Activated naive CD8-positive, alpha-beta T cell treated with anti-CD3 and anti-CD28 coated beads for 36 hours (primary cell): ENCODE data around the gene GNLY. TPM values are rescaled to one million over a fixed set of nuclear protein-coding genes. Genes with fewer than 3 reads are reported as not detected.
"Not testable (repeated sequence)": the region's sequence is repeated elsewhere in the genome, so short reads cannot be mapped to it uniquely, and the experiment has no call there.

Experiments used
- DNase-seq: peaks from one replicate; pipeline ENCODE4 v3.0.0; 2021
- H3K27ac Mint-ChIP-seq: one replicate; pipeline ENCODE4 v1.8.0; 2022; ENCODE audit warnings: mild to moderate bottlenecking, moderate library complexity, mixed read lengths
- H3K27me3 Mint-ChIP-seq: one replicate; pipeline ENCODE4 v1.8.0; 2022; ENCODE audit warnings: mild to moderate bottlenecking, mixed read lengths
- H3K36me3 Mint-ChIP-seq: one replicate; pipeline ENCODE4 v1.8.0; 2021; ENCODE audit warnings: mild to moderate bottlenecking, mixed read lengths
- H3K4me1 Mint-ChIP-seq: one replicate; pipeline ENCODE4 v1.8.0; 2021; ENCODE audit warnings: mixed read lengths
- H3K4me3 Mint-ChIP-seq: one replicate; pipeline ENCODE4 v1.8.0; 2022; ENCODE audit warnings: mild to moderate bottlenecking, moderate library complexity, mixed read lengths
- H3K9me3 Mint-ChIP-seq: one replicate; pipeline ENCODE4 v1.8.0; 2022; ENCODE audit warnings: mixed read lengths
- total RNA-seq, 2 experiments: library from RNA; stranded (reverse); gene quantifications; one replicate each; pipeline ENCODE4 v1.2.3, GENCODE V29; 2021

Gene GNLY
- total RNA-seq, 2 experiments from 2014 or later: 1.5 to 2.1 TPM

DNA sequence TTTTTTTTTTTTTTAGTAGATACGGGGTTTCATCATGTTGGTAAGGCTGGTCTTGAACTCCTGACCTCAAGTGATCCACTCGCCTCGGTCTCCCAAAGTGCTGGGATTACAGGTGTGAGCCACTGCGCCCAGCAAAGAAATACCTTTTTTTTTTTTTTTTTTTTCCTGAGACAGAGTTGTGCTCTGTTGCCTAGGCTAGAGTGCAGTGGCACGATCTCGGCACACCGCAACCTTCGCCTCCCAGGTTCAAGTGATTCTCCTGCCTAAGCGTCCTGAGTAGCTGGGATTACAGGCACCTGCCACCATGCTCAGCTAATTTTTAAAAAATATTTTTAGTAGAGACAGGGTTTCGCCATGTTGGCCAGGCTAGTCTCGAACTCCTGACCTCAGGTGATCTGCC, 33.9 kb upstream of the GNLY start:
- not testable (repeated sequence) for H3K27me3 Mint-ChIP-seq, H3K9me3 Mint-ChIP-seq, H3K4me1 Mint-ChIP-seq, H3K27ac Mint-ChIP-seq, H3K4me3 Mint-ChIP-seq, H3K36me3 Mint-ChIP-seq, DNase-seq

DNA sequence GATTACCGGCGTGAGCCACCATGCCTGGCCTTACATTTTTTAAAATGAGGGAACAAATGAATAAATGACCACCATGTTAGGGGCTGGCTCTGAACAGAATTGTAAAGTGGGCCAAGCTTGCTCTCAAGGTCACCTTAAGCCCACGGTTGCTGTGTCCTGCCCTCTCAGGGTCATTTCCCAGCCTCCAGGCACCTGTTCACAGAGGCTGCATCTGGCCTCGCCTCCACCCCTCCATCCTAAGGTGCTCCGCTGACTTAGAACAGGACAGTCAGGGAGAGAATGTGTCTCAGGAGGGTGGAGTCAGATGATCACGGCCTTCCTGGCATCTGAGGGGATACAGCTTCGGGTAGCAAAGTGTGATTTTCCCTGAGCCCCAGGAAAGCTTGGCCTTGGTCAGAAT, 33.4 kb upstream of the GNLY start:
- Mint-ChIP-seq H3K27ac (no peak overlapping the region), H3K4me1 (no peaks in the 10 kb centered on the region), H3K36me3 (peaks cover 2% of the 10 kb centered on the region), H3K4me3 (no peak overlapping the region), H3K9me3 (no peaks in the 10 kb centered on the region), H3K27me3 (no peaks in the 10 kb centered on the region)
- DNase-seq: no peak

DNA sequence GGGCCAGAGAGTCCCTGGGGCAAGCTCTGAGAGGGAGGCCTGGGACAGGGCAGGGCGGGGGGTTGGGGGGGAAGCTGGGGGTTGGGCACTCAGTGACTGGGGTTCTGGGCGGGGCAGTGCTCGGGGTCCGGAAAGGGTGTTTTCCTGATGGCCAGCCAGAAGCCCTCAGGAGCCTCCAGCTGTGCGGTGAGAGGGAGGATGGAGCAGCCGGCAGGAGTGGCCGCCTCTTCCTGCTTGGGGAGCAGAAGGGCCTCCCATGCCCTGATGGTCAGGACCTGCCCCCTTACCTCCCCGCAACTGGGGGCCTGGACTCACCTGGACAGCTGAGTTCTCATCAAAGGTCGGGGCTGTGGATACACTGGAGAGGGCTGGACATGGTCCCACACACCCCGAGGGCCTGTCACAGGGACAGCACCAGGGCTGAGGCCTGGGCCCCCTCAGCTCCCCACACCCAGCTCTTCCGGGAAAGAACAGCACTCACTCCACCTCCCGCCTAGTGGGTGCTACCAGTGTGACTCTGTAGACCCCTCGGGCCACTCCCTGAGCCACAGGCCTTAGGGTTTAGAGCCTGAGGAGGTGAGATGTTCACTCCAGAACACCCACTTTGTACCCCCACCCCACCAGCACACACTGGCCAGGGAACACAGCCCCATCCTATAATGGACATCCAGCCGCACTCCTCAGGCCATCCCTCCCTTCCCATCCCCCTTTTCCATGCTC, 32.9 kb upstream of the GNLY start:
- Mint-ChIP-seq H3K36me3 (peaks cover 2% of the 10 kb centered on the region), H3K4me1 (no peaks in the 10 kb centered on the region), H3K4me3 (no peak overlapping the region), H3K27me3 (no peaks in the 10 kb centered on the region), H3K27ac (no peak overlapping the region), H3K9me3 (no peaks in the 10 kb centered on the region)
- DNase-seq: no peak

DNA sequence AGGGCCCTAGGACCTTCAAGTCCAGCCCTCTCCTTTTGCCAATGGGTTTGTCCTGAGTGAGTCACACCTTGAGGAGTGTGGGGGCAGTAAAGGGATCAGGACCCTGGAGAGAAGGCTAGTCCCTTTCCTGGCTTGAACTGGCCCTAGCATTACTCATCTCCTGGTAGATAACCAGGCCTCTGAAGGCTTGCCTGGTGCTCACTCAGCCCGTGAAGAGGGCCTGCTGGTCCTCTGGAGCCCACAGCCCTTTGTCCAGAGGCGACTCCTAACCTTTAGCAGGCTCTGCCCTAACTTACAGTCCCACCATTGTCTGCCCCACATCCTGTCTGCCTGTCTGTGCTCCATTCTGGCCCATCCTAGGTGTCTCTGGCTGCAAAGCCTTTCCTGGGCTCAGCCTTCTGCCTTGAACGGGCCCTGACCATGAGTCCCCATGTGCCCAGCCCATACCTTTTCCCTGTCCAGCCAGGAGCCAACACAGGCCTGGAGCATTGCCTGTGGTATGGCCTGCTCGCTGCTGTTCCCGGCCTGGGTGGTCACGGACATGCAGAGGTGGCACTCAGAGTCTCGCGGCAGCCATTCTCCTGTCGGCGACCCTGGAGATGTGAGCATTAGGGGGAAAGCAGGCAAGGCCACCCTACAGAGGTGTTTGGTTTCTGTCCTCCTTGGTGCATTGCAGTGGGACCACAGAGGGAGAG, 31.1 kb upstream of the GNLY start:
- H3K4me1 Mint-ChIP-seq: no peaks in the 10 kb centered on the region
- no peak overlapping the region for H3K4me3 Mint-ChIP-seq

DNA sequence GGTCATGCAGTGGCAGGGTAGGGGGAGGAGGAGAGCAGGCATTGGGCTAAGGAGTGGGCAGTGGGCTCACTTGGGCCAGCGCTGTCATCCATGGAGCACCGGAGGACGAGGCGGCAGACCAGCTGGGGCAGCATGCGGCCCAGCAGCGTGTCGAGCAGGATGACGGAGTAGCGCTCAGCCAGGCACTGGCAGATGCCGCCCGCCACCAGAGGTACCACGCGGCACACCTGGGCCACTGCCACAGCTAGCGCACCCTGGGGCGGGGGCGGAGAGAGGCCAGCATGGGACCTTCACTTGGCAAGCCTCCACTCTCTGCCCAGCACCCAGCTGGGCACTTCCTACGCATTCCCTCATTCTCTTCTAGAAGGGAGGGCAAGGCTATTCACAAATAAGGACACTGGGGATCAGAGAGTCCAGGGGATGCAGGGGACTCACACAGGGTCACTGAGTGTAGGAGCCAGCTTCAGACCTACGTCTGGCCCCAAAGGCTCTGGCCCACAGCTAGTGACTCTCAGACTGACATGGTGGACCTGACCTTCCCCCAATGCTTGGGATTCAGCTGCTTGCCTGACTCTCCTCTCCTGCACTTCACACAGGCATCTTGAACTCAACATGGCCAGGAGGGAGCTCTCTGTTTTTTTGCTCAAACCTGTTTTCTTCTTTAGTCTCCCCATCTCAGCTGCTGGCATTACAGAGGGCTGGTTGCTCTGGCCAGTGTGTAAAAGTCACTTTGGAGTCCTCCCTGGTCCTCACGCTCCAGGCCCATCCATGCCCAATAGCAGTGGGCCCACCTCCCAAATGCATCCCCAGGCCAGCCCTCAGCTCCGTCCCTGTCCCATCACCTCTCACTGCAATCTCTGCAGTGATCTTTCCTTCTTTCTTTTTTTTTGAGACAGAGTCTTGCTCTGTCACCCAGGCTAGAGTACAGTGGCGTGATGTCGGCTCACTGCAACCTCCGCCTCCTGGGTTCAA, 30.3 kb upstream of the GNLY start:
- no peaks in the 10 kb centered on the region for H3K36me3 Mint-ChIP-seq
- no peak overlapping the region for H3K27ac Mint-ChIP-seq
- H3K9me3 Mint-ChIP-seq: no peaks in the 10 kb centered on the region
- no peak overlapping the region for H3K4me3 Mint-ChIP-seq
- no peaks in the 10 kb centered on the region for H3K27me3 Mint-ChIP-seq
- no peaks in the 10 kb centered on the region for H3K4me1 Mint-ChIP-seq
- no peak for DNase-seq

More for the DNA sequence above, 31.1 kb upstream of the GNLY start:
- DNase-seq: no peak
- H3K36me3 Mint-ChIP-seq: no peaks in the 10 kb centered on the region
- no peaks in the 10 kb centered on the region for H3K9me3 Mint-ChIP-seq
- no peaks in the 10 kb centered on the region for H3K27me3 Mint-ChIP-seq
- H3K27ac Mint-ChIP-seq: no peak overlapping the region

DNA sequence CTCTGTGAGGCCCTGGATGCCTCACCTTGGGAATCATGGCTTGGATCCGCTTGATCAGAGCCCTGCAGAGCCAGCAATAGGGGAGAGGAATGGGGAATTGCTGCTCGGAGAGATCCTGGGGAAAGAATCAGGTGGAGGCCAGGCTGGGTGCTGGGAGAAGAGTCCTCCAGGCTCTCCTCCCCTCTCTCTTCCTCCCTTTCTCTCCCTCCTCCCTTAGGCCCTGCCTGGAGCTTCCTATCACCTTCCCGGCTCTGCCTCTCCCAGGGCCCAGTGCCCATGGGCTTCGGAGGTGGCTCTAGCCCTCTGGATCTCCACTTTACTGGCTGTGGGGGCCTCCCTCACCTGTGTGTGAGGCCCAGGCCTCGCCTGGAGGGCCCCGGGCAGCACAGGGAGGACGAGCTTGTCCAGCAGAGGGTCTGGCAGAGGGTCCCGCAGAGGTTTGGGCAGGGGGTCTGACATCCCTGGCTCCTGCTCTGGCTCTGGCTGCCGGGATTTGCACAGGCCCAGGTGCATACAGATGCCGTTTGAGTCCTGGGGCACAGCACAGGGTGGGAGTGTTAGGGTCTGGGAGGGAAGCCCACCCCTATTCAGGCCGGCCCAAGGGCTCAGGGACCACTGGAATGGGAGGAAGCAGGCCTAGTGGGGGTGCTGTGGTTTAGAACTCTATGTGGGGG, 28.8 kb upstream of the GNLY start:
- H3K27ac Mint-ChIP-seq: no peak overlapping the region

DNA sequence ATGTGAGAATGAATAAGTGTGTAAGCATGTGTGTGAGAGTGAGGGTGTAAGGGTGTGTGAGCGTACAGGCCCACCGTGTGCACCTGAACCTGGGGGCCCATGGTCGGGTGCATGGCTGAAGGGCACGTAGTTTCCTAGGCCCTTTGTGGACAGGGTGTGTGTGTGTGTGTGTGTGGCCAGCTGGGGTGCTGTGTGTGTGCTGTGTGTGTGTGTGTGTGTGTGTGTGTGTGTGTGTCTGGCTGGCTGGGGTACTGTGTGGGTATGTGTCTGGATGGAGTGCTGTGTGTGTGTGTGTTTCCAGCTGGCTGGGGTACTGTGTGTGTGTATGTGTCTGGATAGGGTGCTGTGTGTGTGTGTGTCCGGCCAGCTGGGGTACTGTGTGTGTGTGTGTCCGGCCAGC, 28.1 kb upstream of the GNLY start:
- Mint-ChIP-seq H3K9me3 (no peaks in the 10 kb centered on the region), H3K36me3 (no peaks in the 10 kb centered on the region), H3K4me3 (no peak overlapping the region), H3K27ac (no peak overlapping the region), H3K4me1 (no peaks in the 10 kb centered on the region), H3K27me3 (no peaks in the 10 kb centered on the region)
- no peak for DNase-seq

More for the DNA sequence above, 28.8 kb upstream of the GNLY start:
- no peak overlapping the region for H3K4me3 Mint-ChIP-seq
- H3K4me1 Mint-ChIP-seq: no peaks in the 10 kb centered on the region
- no peaks in the 10 kb centered on the region for H3K36me3 Mint-ChIP-seq
- no peaks in the 10 kb centered on the region for H3K9me3 Mint-ChIP-seq
- no peaks in the 10 kb centered on the region for H3K27me3 Mint-ChIP-seq
- no peak for DNase-seq

DNA sequence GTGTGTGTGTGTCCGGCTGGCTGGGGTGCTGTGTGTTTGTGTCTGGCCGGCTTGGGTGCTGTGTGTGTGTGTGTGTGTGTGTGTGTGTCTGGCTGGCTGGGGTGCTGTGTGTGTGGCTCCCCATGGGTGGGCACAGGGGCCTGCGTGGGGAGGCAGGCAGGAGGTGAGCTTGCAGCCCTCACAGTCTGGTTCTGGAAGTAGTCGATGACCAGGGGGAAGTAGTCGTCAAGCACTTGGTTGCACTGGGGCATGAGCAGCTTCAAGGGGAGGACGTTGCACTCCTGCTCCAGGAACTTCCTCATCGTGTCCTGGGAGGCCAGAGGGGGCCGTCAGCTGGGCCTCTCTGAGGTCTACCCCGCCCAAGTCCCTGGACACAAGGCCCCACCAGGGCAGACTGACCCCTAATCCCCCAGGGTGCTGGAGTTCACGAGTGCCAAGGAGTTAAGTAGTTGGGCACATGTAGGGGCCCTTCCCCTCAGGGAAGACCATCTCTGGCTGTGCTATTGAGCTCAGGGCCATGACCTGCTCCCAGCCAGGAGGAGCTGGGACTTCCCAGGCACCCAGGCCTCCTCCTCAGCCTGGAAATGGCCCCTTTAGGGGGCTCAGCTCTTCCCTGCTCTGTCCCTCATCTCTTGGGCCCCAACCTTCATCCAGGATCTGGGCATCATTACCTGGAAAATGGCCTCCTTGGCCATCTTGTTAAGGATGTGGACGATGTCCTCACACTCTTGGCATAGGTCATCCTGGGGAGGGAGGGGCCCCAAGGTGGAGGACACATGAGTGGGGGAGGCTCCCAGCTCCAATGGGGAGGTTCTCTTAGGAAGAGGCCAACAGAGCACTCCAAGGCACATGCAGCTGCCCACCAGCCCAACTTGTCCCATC, 27.5 kb upstream of the GNLY start:
- Mint-ChIP-seq H3K4me1 (no peaks in the 10 kb centered on the region), H3K36me3 (no peaks in the 10 kb centered on the region), H3K27ac (no peak overlapping the region), H3K27me3 (no peaks in the 10 kb centered on the region), H3K9me3 (no peaks in the 10 kb centered on the region), H3K4me3 (no peak overlapping the region)
- DNase-seq: no peak

DNA sequence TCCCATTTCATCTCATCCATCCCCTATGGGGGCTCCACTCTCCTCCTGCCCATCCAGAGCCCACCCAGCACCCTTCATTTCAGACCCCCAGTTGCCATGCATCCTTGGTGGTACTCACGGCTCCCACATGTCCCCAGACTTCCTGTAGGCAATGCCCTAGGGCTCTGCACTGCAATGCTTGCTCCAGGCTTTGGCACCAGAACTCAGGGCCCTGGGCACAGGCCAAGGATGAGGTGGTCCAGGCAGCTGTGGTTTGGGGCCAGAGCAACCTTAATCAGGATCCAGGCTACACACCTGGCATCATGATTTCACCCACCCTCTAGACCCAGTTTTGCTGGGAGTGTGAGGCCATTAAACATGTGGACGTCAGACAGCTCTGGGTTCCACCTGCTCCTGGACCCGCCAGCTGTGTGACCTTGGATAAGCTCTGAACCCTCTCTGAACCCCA, 26.6 kb upstream of the GNLY start:
- no peaks in the 10 kb centered on the region for H3K4me1 Mint-ChIP-seq
- DNase-seq: no peak
- no peaks in the 10 kb centered on the region for H3K27me3 Mint-ChIP-seq
- H3K9me3 Mint-ChIP-seq: no peaks in the 10 kb centered on the region
- H3K36me3 Mint-ChIP-seq: no peaks in the 10 kb centered on the region
- no peak overlapping the region for H3K4me3 Mint-ChIP-seq
- no peak overlapping the region for H3K27ac Mint-ChIP-seq

DNA sequence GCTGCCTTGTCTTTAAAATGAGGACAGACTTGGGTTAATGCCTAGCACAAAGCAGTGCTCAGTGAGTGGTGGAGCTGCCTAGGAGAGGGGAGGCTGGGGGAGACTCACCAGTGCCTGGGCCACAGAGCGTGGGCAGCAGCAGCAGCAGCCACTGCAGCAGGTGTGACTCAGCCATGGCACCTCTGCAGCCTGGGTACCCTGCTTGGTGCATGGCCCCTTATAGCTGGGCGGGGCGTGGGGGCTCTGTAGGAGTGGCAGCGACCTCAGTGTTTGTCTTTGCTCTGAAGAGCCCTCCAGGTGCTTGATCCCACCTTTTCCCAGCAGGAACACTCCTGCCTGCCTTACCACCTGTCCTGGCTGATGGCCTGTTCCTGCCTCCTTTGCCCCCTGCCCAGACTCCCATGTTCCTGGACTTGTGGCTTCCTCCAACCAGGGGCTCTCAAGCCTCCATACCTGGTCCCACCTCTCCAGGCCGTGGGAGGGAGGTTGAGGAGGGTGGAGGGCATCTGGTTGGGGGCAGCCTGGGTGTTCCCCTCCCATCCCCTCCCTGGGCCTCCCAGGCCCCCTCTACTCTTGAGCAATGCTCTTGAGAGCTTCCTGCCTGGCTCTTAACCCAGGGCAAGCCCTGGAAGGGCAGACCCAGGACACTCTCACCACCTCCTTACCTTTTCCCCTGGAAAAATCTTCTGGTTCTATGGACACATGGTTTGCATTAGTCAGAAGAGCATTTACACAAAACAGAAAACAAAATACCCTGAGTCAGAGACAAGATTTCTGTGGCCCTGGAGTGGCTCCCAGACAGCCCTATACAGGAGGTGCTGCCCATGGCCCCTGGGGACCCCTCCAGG, 25.9 kb upstream of the GNLY start, which contains the start of gene SFTPB:
TSS of gene SFTPB (minus strand) at position 191 of the 848 bp plus-strand sequence. CDS start at position 175, 16 bp downstream.
- Mint-ChIP-seq H3K4me3 (no peak within 1 kb of the TSS), H3K27ac (no peak within 1 kb of the TSS), H3K4me1 (no peaks in the 10 kb centered on the region), H3K9me3 (no peaks in the 10 kb centered on the region), H3K36me3 (no peaks in the 10 kb centered on the region), H3K27me3 (no peaks in the 10 kb centered on the region)
- no peak for DNase-seq

DNA sequence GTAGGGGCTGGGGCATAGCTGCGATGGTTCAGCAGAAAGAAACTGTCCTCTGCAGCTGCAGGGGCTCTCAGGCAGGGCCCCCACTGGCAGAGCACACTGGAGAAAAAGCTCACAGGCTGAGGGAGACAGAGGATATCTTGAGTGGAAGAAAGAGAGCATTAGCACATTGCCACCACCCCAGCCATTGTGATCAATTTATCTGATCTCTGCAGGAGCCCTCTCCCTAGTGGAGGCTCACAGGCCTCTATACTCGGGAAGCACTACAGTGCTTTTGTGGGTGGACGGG, 25.4 kb upstream of the GNLY start:
- Mint-ChIP-seq H3K9me3 (no peaks in the 10 kb centered on the region), H3K27me3 (no peaks in the 10 kb centered on the region), H3K4me3 (no peak overlapping the region), H3K27ac (no peak overlapping the region), H3K36me3 (no peaks in the 10 kb centered on the region), H3K4me1 (no peaks in the 10 kb centered on the region)
- no peak for DNase-seq

DNA sequence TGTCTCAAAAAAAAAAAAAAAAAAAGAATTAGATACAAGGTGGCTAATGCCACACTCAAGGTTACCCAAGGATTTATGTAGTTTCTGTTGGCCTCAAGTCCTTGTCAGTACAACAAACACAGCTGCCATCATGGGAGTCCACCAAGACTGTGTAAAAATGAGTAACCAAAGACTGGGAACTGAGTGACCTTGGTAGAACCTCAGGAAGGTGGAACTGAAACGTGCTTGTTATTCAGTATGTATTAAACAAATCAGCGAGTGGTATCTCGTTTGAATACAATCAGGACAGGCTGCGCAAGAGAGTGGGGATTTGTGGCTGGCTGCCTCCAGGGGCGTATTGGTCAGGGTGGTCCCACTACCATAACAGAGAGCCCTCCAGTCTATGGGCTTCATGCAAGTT, 24.6 kb upstream of the GNLY start:
- Mint-ChIP-seq H3K9me3 (no peaks in the 10 kb centered on the region), H3K36me3 (no peaks in the 10 kb centered on the region), H3K27me3 (no peaks in the 10 kb centered on the region), H3K4me1 (no peaks in the 10 kb centered on the region), H3K27ac (no peak overlapping the region), H3K4me3 (no peak overlapping the region)
- DNase-seq: no peak

DNA sequence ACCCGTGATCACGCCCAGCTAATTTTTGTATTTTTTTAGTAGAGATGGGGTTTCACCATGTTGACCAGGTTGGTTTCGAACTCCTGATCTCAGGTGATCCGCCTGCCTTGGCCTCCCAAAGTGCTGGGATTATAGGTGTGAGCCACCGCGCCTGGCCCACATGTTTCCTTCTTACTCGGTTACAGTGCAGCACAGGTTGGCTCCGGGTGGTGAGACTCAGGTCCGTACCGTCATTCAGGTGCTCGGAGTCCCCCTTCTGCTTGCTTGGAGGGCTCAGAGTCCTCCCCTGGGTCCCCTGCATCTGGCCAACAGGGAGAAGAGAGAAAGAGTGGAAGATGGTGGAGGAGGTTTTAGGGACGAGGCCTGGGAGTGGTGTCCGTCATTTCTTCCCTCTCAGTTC, 23.7 kb upstream of the GNLY start:
- H3K9me3 Mint-ChIP-seq, H3K27me3 Mint-ChIP-seq, H3K4me1 Mint-ChIP-seq, H3K27ac Mint-ChIP-seq, DNase-seq, H3K4me3 Mint-ChIP-seq, H3K36me3 Mint-ChIP-seq: not testable (repeated sequence)
